NB4 (cell line): Measurements from ENCODE around the gene GNG13.

Experiments
- MYC ChIP-seq: IDR thresholded peaks from 2 replicates; pipeline ENCODE4 v1.6.1; 2011; ENCODE audit warnings: low read depth, low read length
- POLR2A ChIP-seq: IDR thresholded peaks from 2 replicates; pipeline ENCODE4 v1.6.1; 2011; ENCODE audit warnings: mild to moderate bottlenecking; ENCODE audit not compliant: insufficient read length; ENCODE audit errors: extremely low read depth
- TF ChIP-seq, protein P1 (sequence below): IDR thresholded peaks from one replicate; pipeline ENCODE4 v1.5.1; 2012; ENCODE audit warnings: low read depth, low read length
- TF ChIP-seq, protein P2 (sequence below): IDR thresholded peaks from 2 replicates; pipeline ENCODE4 v1.6.1; 2011; ENCODE audit warnings: low read depth, low read length

DNA sequence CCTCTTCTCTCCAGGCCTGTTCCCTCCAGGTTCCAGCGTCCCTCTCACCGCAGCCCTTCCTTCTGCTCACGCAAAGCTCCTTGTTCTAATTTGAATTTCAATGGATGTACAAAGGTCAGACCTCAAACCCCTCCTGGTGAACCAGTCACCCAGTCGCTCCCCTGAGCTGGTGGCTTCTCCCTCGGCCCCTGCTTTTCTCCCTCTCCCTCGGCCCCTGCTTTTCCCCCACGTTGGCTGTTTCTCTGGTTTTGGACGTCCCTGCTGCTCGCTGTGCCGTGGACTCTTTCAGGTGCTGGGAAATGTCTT lies 48.6 kb downstream of the GNG13 start:
- TF ChIP-seq, protein P1, sequence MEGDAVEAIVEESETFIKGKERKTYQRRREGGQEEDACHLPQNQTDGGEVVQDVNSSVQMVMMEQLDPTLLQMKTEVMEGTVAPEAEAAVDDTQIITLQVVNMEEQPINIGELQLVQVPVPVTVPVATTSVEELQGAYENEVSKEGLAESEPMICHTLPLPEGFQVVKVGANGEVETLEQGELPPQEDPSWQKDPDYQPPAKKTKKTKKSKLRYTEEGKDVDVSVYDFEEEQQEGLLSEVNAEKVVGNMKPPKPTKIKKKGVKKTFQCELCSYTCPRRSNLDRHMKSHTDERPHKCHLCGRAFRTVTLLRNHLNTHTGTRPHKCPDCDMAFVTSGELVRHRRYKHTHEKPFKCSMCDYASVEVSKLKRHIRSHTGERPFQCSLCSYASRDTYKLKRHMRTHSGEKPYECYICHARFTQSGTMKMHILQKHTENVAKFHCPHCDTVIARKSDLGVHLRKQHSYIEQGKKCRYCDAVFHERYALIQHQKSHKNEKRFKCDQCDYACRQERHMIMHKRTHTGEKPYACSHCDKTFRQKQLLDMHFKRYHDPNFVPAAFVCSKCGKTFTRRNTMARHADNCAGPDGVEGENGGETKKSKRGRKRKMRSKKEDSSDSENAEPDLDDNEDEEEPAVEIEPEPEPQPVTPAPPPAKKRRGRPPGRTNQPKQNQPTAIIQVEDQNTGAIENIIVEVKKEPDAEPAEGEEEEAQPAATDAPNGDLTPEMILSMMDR, result no peak
- TF ChIP-seq POLR2A (no peak), MYC (no peak)
- TF ChIP-seq, protein P2, sequence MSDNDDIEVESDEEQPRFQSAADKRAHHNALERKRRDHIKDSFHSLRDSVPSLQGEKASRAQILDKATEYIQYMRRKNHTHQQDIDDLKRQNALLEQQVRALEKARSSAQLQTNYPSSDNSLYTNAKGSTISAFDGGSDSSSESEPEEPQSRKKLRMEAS, result no peak
